CD4-positive, CD25-positive, alpha-beta regulatory T cell (primary cell): ENCODE measurements around the gene RHEX. TPM values are rescaled to one million over a fixed set of nuclear protein-coding genes. Genes with fewer than 3 reads are reported as not detected.

Source experiments
- ATAC-seq, 2 donors: fragments of 150-1000 bp; cut with Tn5 transposase; one replicate each; pipeline ENCODE4 v1.10.0; 2021; ENCODE audit warnings: low read depth in 2 of 2, moderate number of reproducible peaks in 2 of 2, moderate library complexity in 1 of 2
- DNase-seq, 3 donors: peaks; one replicate each; pipeline versions ENCODE4 v3.0.0 to v3.0.0-alpha.2; 2012 to 2022; ENCODE audit warnings: mixed read lengths in 1 of 3
- H3K27ac ChIP-seq: one replicate; pipeline ENCODE4 v1.7.0; 2013; ENCODE audit warnings: mild to moderate bottlenecking, low read length; ENCODE audit not compliant: insufficient read depth, poor library complexity, severe bottlenecking
- H3K27me3 ChIP-seq: one replicate; pipeline ENCODE4 v1.7.0; 2013; ENCODE audit warnings: low read length; ENCODE audit not compliant: control insufficient read depth, insufficient read depth
- H3K36me3 ChIP-seq: one replicate; pipeline ENCODE4 v1.7.0; 2013; ENCODE audit warnings: mild to moderate bottlenecking, low read length, moderate library complexity; ENCODE audit not compliant: control insufficient read depth, insufficient read depth
- H3K4me1 ChIP-seq: 2 replicates; pipeline ENCODE4 v1.7.0; 2013; ENCODE audit warnings: mild to moderate bottlenecking, low read length; ENCODE audit not compliant: insufficient read depth, control insufficient read depth, poor library complexity, severe bottlenecking
- H3K4me3 ChIP-seq: one replicate; pipeline ENCODE4 v1.7.0; 2013; ENCODE audit warnings: low read depth, mild to moderate bottlenecking, low read length, moderate library complexity
- H3K9me3 ChIP-seq, 2 experiments: 1 replicate in 1 of 2; 2 replicates in 1 of 2; pipeline ENCODE4 v1.7.0; 2013; ENCODE audit warnings: low read length in 2 of 2, mild to moderate bottlenecking in 1 of 2, moderate library complexity in 1 of 2; ENCODE audit not compliant: control insufficient read depth in 2 of 2
- H3K27ac Mint-ChIP-seq, 3 donors: one replicate each; pipeline ENCODE4 v1.8.0; 2020 to 2022; ENCODE audit warnings: mild to moderate bottlenecking in 3 of 3, mixed read lengths in 3 of 3, moderate library complexity in 2 of 3
- H3K27me3 Mint-ChIP-seq: one replicate; pipeline ENCODE4 v1.8.0; 2022; ENCODE audit warnings: mild to moderate bottlenecking, mixed read lengths
- H3K36me3 Mint-ChIP-seq: one replicate; pipeline ENCODE4 v1.8.0; 2020; ENCODE audit warnings: mixed read lengths
- H3K4me1 Mint-ChIP-seq, 4 donors: one replicate each; pipeline ENCODE4 v1.8.0; 2020 to 2022; ENCODE audit warnings: mixed read lengths in 4 of 4, mild to moderate bottlenecking in 1 of 4
- H3K4me3 Mint-ChIP-seq, 4 donors: one replicate each; pipeline ENCODE4 v1.8.0; 2020 to 2022; ENCODE audit warnings: mild to moderate bottlenecking in 4 of 4, mixed read lengths in 4 of 4, moderate library complexity in 3 of 4
- H3K9me3 Mint-ChIP-seq, 7 donors: one replicate each; pipeline ENCODE4 v1.8.0; 2020 to 2022; ENCODE audit warnings: mixed read lengths in 7 of 7, mild to moderate bottlenecking in 3 of 7, moderate library complexity in 2 of 7
- polyA plus RNA-seq, 4 donors: library from polyadenylated mRNA; unstranded; fragments of 300-500 nt; fragmentation: Illumina TruSeq; gene quantifications; one replicate each; pipeline ENCODE4 v1.2.3, GENCODE V29; 2021
- total RNA-seq: library from RNA; stranded (reverse); gene quantifications from one replicate; pipeline ENCODE4 v1.2.3, GENCODE V29; 2022

The RHEX gene
- total and polyA plus RNA-seq, 5 donors from 2014 or later, result not detected

DNA sequence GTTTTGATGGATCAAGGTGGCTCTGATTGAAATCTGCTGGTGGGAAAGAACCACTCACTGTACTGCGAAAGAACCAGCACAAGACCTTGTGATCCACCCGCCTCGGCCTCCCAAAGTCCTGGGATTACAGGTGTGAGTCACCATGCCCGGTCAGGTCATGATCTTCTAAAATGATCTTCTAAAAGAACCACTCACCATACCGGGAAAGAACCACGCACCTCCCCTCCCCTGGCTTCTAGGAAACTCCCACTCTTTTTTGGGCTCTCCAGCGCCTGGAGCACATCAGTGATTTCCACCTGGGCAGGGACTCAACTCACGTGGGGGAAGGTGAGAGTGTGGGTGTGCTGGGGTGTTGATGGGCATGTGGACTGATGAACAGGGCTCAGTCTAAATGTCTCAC lies 41.9 kb upstream of the RHEX start:
- no peaks in the 10 kb centered on the region for H3K27me3 ChIP-seq
- Mint-ChIP-seq H3K27ac (no peak overlapping the region), H3K9me3 (peaks cover 0 to 2% (median 0%) of the 10 kb centered on the region in 7 donors), H3K36me3 (no peaks in the 10 kb centered on the region), H3K4me3 (no peak overlapping the region), H3K27me3 (peaks cover 4% of the 10 kb centered on the region), H3K4me1 (peaks cover 0 to 19% (median 10%) of the 10 kb centered on the region in 4 donors)
- DNase-seq, result no peak
- ATAC-seq, result no peak
- H3K27ac ChIP-seq, result no peak overlapping the region
- no peaks in the 10 kb centered on the region for H3K36me3 ChIP-seq
- H3K4me1 ChIP-seq, result no peaks in the 10 kb centered on the region
- H3K4me3 ChIP-seq, result no peak overlapping the region
- H3K9me3 ChIP-seq, result no peaks in the 10 kb centered on the region

DNA sequence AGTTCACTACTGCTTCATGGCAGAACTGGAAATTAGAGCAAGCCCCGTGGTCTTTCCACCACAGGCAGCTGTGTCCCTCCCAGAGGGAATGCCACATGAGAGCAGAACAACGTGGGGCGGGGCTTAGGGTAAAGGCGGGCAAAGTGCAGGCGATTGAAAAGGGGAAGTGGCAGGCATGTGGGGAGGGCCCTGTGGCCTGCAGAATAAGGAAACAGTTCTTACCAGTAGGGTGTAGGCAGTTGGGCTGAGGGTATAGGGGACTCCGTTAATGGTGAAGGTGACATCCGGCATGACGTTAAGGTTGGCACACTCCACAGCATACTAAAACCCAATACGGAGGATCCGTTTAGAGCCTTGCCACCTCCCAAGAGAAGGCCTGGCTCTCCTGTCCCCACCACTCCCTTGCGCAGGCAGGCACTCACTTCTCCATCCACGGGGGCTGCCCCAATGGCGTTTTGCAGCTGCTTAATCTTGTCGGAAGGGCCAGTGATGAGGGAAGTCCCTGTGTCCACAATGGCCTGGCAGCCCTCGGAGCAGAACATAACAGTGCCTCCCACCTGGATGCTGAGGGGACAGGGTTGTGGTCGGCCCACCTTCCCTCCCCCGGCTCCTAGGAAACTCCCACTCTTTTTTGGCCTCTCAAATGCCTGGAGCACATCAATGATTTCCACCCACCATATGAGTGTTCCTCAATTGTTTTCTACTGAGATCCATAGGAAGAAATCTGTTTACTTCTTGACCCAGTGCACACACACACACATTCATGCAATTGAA lies 40.7 kb upstream of the RHEX start:
- peaks cover 0 to 19% (median 9%) of the 10 kb centered on the region in 4 donors for H3K4me1 Mint-ChIP-seq
- H3K36me3 ChIP-seq, result no peaks in the 10 kb centered on the region
- DNase-seq (peak in 1 of 3 donors; percentile 77), ATAC-seq (peak; percentile 88 to 95)
- H3K27me3 ChIP-seq, result no peaks in the 10 kb centered on the region
- peak overlapping the region in 1 of 4 donors; percentile 1 for H3K4me3 Mint-ChIP-seq
- no peaks in the 10 kb centered on the region for H3K4me1 ChIP-seq
- peaks cover 0 to 2% (median 0%) of the 10 kb centered on the region in 7 donors for H3K9me3 Mint-ChIP-seq
- no peaks in the 10 kb centered on the region for H3K36me3 Mint-ChIP-seq
- H3K27ac Mint-ChIP-seq, result peak overlapping the region in 1 of 3 donors; percentile 68
- no peak overlapping the region for H3K27ac ChIP-seq
- H3K9me3 ChIP-seq, result no peaks in the 10 kb centered on the region
- H3K4me3 ChIP-seq, result no peak overlapping the region
- H3K27me3 Mint-ChIP-seq, result no peaks in the 10 kb centered on the region

DNA sequence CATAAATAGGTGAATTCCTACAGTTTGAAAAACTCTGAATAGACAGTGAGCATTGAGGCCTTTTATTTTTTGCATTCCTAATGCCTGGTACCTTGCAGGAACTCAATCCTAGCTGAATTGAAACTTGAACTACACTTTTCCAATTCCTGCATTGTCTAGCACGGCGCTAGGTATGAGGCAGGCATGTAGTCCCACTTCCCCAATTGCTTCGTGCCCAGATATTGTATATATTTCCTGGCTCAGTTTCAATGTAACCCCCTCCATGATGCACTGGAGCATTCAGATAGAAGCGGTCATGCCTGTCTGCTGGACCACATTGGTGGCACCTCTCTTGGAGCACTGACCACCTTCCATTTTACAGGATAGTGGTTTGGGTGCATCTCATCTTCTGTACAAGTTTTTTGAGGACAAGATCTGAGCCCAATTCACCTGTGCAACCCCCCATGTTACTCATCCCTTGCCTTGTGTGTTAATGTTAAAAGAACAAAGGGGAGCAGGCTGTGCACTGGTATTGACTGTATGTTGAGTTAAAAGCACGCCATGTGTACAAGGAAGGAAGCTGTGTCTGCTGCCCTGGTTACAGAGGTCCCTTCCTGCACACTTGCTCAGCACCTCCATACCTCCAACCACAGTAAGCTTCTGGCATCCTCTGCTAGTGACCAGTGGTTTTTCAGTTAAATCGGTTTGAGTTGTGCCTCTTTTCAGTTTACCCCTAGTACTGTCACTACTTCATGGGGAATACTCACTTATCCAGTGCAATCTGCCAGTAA lies 39.8 kb upstream of the RHEX start:
- Mint-ChIP-seq H3K4me3 (no peak overlapping the region), H3K27ac (peak overlapping the region in 1 of 3 donors; percentile 17), H3K27me3 (peaks cover 8% of the 10 kb centered on the region), H3K9me3 (peaks cover 0 to 2% (median 0%) of the 10 kb centered on the region in 7 donors), H3K4me1 (peaks cover 0 to 19% (median 9%) of the 10 kb centered on the region in 4 donors), H3K36me3 (no peaks in the 10 kb centered on the region)
- no peak overlapping the region for H3K27ac ChIP-seq
- ATAC-seq (no peak), DNase-seq (no peak)
- H3K9me3 ChIP-seq, result no peaks in the 10 kb centered on the region
- H3K36me3 ChIP-seq, result no peaks in the 10 kb centered on the region
- no peak overlapping the region for H3K4me3 ChIP-seq
- no peaks in the 10 kb centered on the region for H3K4me1 ChIP-seq
- peaks cover 2% of the 10 kb centered on the region for H3K27me3 ChIP-seq

GRCh38 chr1:206014601-206015000 lies 38.4 kb upstream of the RHEX start:
- Histone ChIP-seq H3K27me3 (peaks cover 10% of the 10 kb centered on the region), H3K27ac (no peak overlapping the region), H3K4me3 (no peak overlapping the region), H3K4me1 (no peaks in the 10 kb centered on the region), H3K36me3 (no peaks in the 10 kb centered on the region), H3K9me3 (no peaks in the 10 kb centered on the region)
- Mint-ChIP-seq H3K36me3 (no peaks in the 10 kb centered on the region), H3K4me1 (peaks cover 0 to 19% (median 9%) of the 10 kb centered on the region in 4 donors), H3K9me3 (no peaks in the 10 kb centered on the region), H3K27me3 (peaks cover 14% of the 10 kb centered on the region), H3K4me3 (no peak overlapping the region), H3K27ac (no peak overlapping the region)
- ATAC-seq, result no peak
- DNase-seq, result no peak

GRCh38 chr1:206015071-206015470 lies 37.9 kb upstream of the RHEX start:
- H3K36me3 ChIP-seq, result no peaks in the 10 kb centered on the region
- no peaks in the 10 kb centered on the region for H3K9me3 ChIP-seq
- H3K27ac Mint-ChIP-seq, result no peak overlapping the region
- no peaks in the 10 kb centered on the region for H3K4me1 ChIP-seq
- H3K36me3 Mint-ChIP-seq, result no peaks in the 10 kb centered on the region
- H3K27ac ChIP-seq, result no peak overlapping the region
- H3K27me3 Mint-ChIP-seq, result peaks cover 15% of the 10 kb centered on the region
- no peaks in the 10 kb centered on the region for H3K9me3 Mint-ChIP-seq
- peaks cover 10% of the 10 kb centered on the region for H3K27me3 ChIP-seq
- ATAC-seq (no peak), DNase-seq (no peak)
- H3K4me1 Mint-ChIP-seq, result peaks cover 0 to 19% (median 9%) of the 10 kb centered on the region in 4 donors
- H3K4me3 Mint-ChIP-seq, result no peak overlapping the region
- no peak overlapping the region for H3K4me3 ChIP-seq

- ATAC-seq (no peak), DNase-seq (no peak)
- no peak overlapping the region for H3K4me3 Mint-ChIP-seq
- H3K27ac ChIP-seq, result no peak overlapping the region
- no peaks in the 10 kb centered on the region for H3K36me3 ChIP-seq
- H3K9me3 Mint-ChIP-seq, result peaks cover 0 to 2% (median 0%) of the 10 kb centered on the region in 7 donors
- H3K4me1 Mint-ChIP-seq, result no peaks in the 10 kb centered on the region
- peaks cover 14% of the 10 kb centered on the region for H3K27me3 ChIP-seq
- H3K4me1 ChIP-seq, result no peaks in the 10 kb centered on the region
- H3K27me3 Mint-ChIP-seq, result peaks cover 46% of the 10 kb centered on the region
- H3K9me3 ChIP-seq, result no peaks in the 10 kb centered on the region
- H3K36me3 Mint-ChIP-seq, result no peaks in the 10 kb centered on the region
- H3K4me3 ChIP-seq, result no peak overlapping the region
- no peak overlapping the region for H3K27ac Mint-ChIP-seq
Measured at GRCh38 chr1:206020393-206021007, 32.5 kb upstream of the RHEX start.

DNA sequence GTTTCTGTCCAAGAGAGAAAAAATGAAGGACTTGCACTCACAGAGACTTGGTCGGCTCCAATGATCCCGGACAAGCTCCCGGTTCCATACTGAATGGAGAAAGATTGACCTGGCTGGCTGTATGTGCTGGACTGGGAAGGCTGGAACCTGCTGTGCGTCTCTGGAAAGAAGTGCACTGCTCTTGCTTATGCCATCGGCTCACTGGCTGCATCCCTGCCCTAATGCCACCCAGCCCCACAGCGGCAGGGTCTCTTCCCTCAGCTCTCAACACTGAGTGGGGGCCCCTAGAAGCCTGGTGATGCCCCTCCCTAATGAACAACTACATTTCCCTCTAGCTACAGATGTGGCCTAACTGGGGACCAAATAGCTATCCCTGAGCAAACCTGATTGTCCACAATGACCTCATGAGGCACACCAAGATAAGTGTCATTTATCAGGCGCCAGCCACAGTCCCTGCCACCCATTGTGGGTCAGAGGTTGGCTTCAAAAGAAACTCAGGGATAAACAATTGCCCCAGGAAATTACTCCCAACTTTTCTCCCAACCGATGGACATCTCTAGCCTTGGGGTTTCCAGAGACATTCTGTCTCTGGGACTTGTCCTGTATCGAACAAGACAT lies 31.9 kb upstream of the RHEX start:
- H3K4me3 ChIP-seq, result no peak overlapping the region
- DNase-seq (no peak), ATAC-seq (no peak)
- no peaks in the 10 kb centered on the region for H3K36me3 ChIP-seq
- no peak overlapping the region for H3K27ac ChIP-seq
- Mint-ChIP-seq H3K9me3 (peaks cover 0 to 2% (median 0%) of the 10 kb centered on the region in 7 donors), H3K4me1 (no peaks in the 10 kb centered on the region), H3K27ac (no peak overlapping the region), H3K4me3 (no peak overlapping the region), H3K27me3 (peaks cover 46% of the 10 kb centered on the region), H3K36me3 (no peaks in the 10 kb centered on the region)
- H3K27me3 ChIP-seq, result peaks cover 14% of the 10 kb centered on the region
- H3K9me3 ChIP-seq, result no peaks in the 10 kb centered on the region
- H3K4me1 ChIP-seq, result no peaks in the 10 kb centered on the region
